Ovary (tissue), 3 donors: ENCODE data around the gene KIF13A.

Experiments
- EP300 ChIP-seq: sonication (generic); formaldehyde crosslinking; IDR thresholded peaks from one replicate; pipeline ENCODE4 v1.6.1; 2017; ENCODE audit warnings: antibody characterized with exemption
- POLR2A ChIP-seq: fragments of 450-650 bp; IDR thresholded peaks from one replicate; pipeline ENCODE4 v1.6.1; 2017; ENCODE audit warnings: antibody characterized with exemption, mild to moderate bottlenecking, moderate library complexity
- TF ChIP-seq, protein P1 (sequence below), 3 donors: fragments of 450-650 bp in 2 of 3; fragments of 200-600 bp in 1 of 3; IDR thresholded peaks; one replicate each; pipeline versions ENCODE4 v1.5.1 to v1.8.0; 2016 to 2022; ENCODE audit warnings: antibody characterized with exemption in 3 of 3, mild to moderate bottlenecking in 1 of 3
- donor health status: DM: no; HTN: no; CAD: no.

DNA sequence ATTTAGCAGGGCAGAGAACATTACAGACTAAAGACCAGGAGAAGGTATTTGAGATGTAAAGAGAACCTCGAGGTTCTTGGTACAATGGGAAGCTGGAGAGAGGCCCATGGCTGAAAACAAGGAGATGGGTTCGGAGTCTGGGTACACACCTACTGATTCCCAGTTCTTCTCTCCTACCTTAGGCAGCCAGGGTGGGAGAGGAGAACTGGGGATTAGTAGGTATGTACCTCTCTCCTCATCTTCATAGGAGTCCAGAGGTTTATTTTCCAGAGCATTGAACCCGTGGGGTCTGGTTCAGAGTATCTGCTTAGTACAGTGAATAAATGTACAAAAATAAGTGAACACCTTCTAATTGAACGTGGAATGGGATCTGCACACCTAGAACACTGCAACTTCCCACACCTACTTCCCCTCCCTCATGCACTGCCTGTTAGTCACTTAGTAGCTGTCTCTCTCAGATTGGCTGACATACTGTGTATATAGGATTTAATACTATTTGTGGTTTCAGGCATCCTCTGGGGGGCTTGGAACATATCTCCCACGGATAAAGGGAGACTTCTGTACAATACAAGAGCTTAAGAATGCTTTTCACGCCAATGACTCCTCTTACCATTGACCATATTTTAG is 257.2 kb downstream of the KIF13A start:
- TF ChIP-seq, protein P1, sequence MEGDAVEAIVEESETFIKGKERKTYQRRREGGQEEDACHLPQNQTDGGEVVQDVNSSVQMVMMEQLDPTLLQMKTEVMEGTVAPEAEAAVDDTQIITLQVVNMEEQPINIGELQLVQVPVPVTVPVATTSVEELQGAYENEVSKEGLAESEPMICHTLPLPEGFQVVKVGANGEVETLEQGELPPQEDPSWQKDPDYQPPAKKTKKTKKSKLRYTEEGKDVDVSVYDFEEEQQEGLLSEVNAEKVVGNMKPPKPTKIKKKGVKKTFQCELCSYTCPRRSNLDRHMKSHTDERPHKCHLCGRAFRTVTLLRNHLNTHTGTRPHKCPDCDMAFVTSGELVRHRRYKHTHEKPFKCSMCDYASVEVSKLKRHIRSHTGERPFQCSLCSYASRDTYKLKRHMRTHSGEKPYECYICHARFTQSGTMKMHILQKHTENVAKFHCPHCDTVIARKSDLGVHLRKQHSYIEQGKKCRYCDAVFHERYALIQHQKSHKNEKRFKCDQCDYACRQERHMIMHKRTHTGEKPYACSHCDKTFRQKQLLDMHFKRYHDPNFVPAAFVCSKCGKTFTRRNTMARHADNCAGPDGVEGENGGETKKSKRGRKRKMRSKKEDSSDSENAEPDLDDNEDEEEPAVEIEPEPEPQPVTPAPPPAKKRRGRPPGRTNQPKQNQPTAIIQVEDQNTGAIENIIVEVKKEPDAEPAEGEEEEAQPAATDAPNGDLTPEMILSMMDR (IDR thresholded peaks at IDR 0.05): no peak
- TF ChIP-seq EP300: no peak
- TF ChIP-seq POLR2A: no peak
